A549 (cell line): ENCODE results near the gene HIVEP3. TPM values are rescaled to one million over a fixed set of nuclear protein-coding genes. Genes with fewer than 3 reads are reported as not detected.

Experiments used
- ATAC-seq, 2 experiments: fragments of 200-7000 bp in 1 of 2; fragments of >200 bp in 1 of 2; cut with Nextera tagmentation in 1 of 2; cut with Tn5 transposase in 1 of 2; 3 replicates each; pipeline versions ENCODE4 v1.8.0 to v1.9.1; 2018 to 2020; ENCODE audit warnings: mild to moderate bottlenecking in 1 of 2, moderate library complexity in 1 of 2
- CTCF ChIA-PET: fragments of 300-600 bp; sonication (Branson Sonifier 250); formaldehyde crosslinking; extraction: SDS; loops from one replicate; lab custom pipeline; 2021; ENCODE audit warnings: antibody characterized with exemption, inconsistent platforms; lab: Yijun Ruan, JAX
- POLR2A ChIA-PET: fragments of 350-600 bp; formaldehyde crosslinking; extraction: SDS; loops from one replicate; lab custom pipeline; 2021; ENCODE audit warnings: antibody characterized with exemption, inconsistent platforms; lab: Yijun Ruan, JAX
- DNase-seq, 2 experiments: peaks; one replicate each; pipeline versions ENCODE4 v3.0.0 to v3.0.0-alpha.2; 2011 to 2016; ENCODE audit warnings: low read depth in 1 of 2, low spot score in 1 of 2
- FAIRE-seq: peaks from 2 replicates; lab custom pipeline; 2011; peaks lifted over from hg19 to GRCh38; lab: Jason Lieb, UNC
- H3K27ac ChIP-seq, 2 experiments: fragments of >200 bp; sonication (Bioruptor Twin); formaldehyde crosslinking; 3 replicates each; pipeline ENCODE4 v1.5.1; 2016 to 2017
- H3K4me1 ChIP-seq: fragments of >200 bp; sonication (Bioruptor Twin); formaldehyde crosslinking; 3 replicates; pipeline ENCODE4 v1.6.1; 2016
- H3K4me2 ChIP-seq: fragments of >200 bp; sonication (Bioruptor Twin); formaldehyde crosslinking; 3 replicates; pipeline ENCODE4 v1.6.1; 2016
- H3K4me3 ChIP-seq: fragments of >200 bp; sonication (Bioruptor Twin); formaldehyde crosslinking; 3 replicates; pipeline ENCODE4 v1.5.1; 2016
- H3K9me3 ChIP-seq: fragments of >200 bp; sonication (Bioruptor Twin); formaldehyde crosslinking; 3 replicates; pipeline ENCODE4 v1.6.1; 2016
- BCL3 ChIP-seq: fragments of >200 bp; sonication (Bioruptor Twin); formaldehyde crosslinking; IDR thresholded peaks from 3 replicates; pipeline ENCODE4 v1.6.1; 2016
- BHLHE40 ChIP-seq: IDR thresholded peaks from 2 replicates; pipeline ENCODE4 v1.6.1; 2012; ENCODE audit warnings: low read depth, low read length, inconsistent platforms
- CEBPB ChIP-seq, 2 experiments: fragments of >200 bp in 1 of 2; sonication (Bioruptor Twin) in 1 of 2; formaldehyde crosslinking in 1 of 2; IDR thresholded peaks; 2 replicates each; pipeline ENCODE4 v1.6.1; 2012 to 2016
- CHD4 ChIP-seq: fragments of 200-600 bp; sonication (generic); IDR thresholded peaks from 2 replicates; pipeline ENCODE4 v1.6.1; 2016; ENCODE audit warnings: antibody characterized with exemption, mild to moderate bottlenecking, borderline replicate concordance
- EHMT2 ChIP-seq: fragments of 200-600 bp; sonication (generic); IDR thresholded peaks from 2 replicates; pipeline ENCODE4 v1.6.1; 2016; ENCODE audit warnings: antibody characterized with exemption, low read depth, mild to moderate bottlenecking, moderate library complexity
- FOSB ChIP-seq: fragments of 250-450 bp; sonication (Bioruptor Pico); IDR thresholded peaks from 2 replicates; pipeline ENCODE4 v1.5.0; 2020; ENCODE audit warnings: mild to moderate bottlenecking, moderate library complexity
- FOSL2 ChIP-seq, 2 experiments: fragments of 450-650 bp in 1 of 2; fragments of >200 bp in 1 of 2; sonication (Bioruptor Twin) in 1 of 2; formaldehyde crosslinking; IDR thresholded peaks; 2 replicates each; pipeline versions ENCODE4 v1.5.0 to v1.6.1; 2016 to 2020; ENCODE audit warnings: mild to moderate bottlenecking in 1 of 2, moderate library complexity in 1 of 2
- GATA3 ChIP-seq: IDR thresholded peaks from 2 replicates; pipeline ENCODE4 v1.6.1; 2012; ENCODE audit warnings: borderline replicate concordance
- HDAC2 ChIP-seq: fragments of 200-600 bp; sonication (generic); IDR thresholded peaks from 2 replicates; pipeline ENCODE4 v1.6.1; 2016
- HES2 ChIP-seq: fragments of >200 bp; sonication (Bioruptor Twin); formaldehyde crosslinking; IDR thresholded peaks from 2 replicates; pipeline ENCODE4 v1.6.1; 2016
- HEYL ChIP-seq: fragments of 250-450 bp; sonication (Bioruptor Pico); IDR thresholded peaks from 2 replicates; pipeline ENCODE4 v1.8.0; 2021; ENCODE audit warnings: mild to moderate bottlenecking, moderate library complexity
- HOXB5 ChIP-seq: fragments of 250-450 bp; sonication (Bioruptor Pico); IDR thresholded peaks from 2 replicates; pipeline ENCODE4 v1.5.0; 2020; ENCODE audit warnings: mild to moderate bottlenecking, moderate library complexity
- JUNB ChIP-seq: fragments of >200 bp; sonication (Bioruptor Twin); formaldehyde crosslinking; IDR thresholded peaks from 2 replicates; pipeline ENCODE4 v1.6.1; 2016
- KDM5A ChIP-seq: fragments of 200-600 bp; sonication (generic); IDR thresholded peaks from 2 replicates; pipeline ENCODE4 v1.6.1; 2016; ENCODE audit warnings: antibody characterized with exemption, mild to moderate bottlenecking
- NPAS2 ChIP-seq: fragments of 250-450 bp; sonication (Bioruptor Pico); IDR thresholded peaks from 2 replicates; pipeline ENCODE4 v1.8.0; 2022; ENCODE audit warnings: mild to moderate bottlenecking, moderate library complexity, borderline replicate concordance
- POLR2A ChIP-seq: IDR thresholded peaks from 2 replicates; pipeline ENCODE4 v1.6.1; 2012; ENCODE audit warnings: mild to moderate bottlenecking, low read length
- POLR2AphosphoS2 ChIP-seq: conservative IDR thresholded peaks from 2 replicates; pipeline ENCODE4 v1.6.1; 2012; ENCODE audit warnings: low read length, improper control_type of control experiment, inconsistent platforms
- RAD21 ChIP-seq, 2 experiments: fragments of >200 bp in 1 of 2; sonication (Bioruptor Twin) in 1 of 2; formaldehyde crosslinking in 1 of 2; IDR thresholded peaks in 1 of 2; conservative IDR thresholded peaks in 1 of 2; 2 replicates in 1 of 2; 3 replicates in 1 of 2; pipeline ENCODE4 v1.6.1; 2012 to 2018; ENCODE audit warnings: inconsistent platforms in 1 of 2
- REST ChIP-seq: fragments of 200-600 bp; sonication (generic); IDR thresholded peaks from 2 replicates; pipeline ENCODE4 v1.6.1; 2016; ENCODE audit warnings: antibody characterized with exemption, mild to moderate bottlenecking, moderate library complexity
- RFX5 ChIP-seq: fragments of 450-650 bp; IDR thresholded peaks from 2 replicates; pipeline ENCODE4 v1.7.1; 2014; ENCODE audit warnings: antibody characterized with exemption, mild to moderate bottlenecking, moderate library complexity
- ZFP36 ChIP-seq: fragments of 450-650 bp; IDR thresholded peaks from 2 replicates; pipeline ENCODE4 v1.6.1; 2014; ENCODE audit warnings: borderline replicate concordance; ENCODE audit not compliant: partially characterized antibody
- ZSCAN20 ChIP-seq: fragments of 250-450 bp; sonication (Bioruptor Pico); IDR thresholded peaks from 2 replicates; pipeline ENCODE4 v1.8.0; 2022; ENCODE audit warnings: mild to moderate bottlenecking, moderate library complexity
- WGBS: methylation state at CpG from one replicate; pipeline ENCODE4 v1.1.6; 2017; ENCODE audit errors: missing lambda C conversion rate; 5-methylcytosine and 5-hydroxymethylcytosine counted together
- polyA plus RNA-seq, 4 experiments: library from polyadenylated mRNA; depleted of rRNA in 3 of 4; stranded (reverse); fragments of >200 nt; fragmentation: RNase III in 1 of 4; extraction: RNeasy Plus Mini Kit Qiagen cat#74134 plus additional on column Dnase treatment in 1 of 4; gene quantifications; 2 replicates in 3 of 4; 3 replicates in 1 of 4; pipeline ENCODE4 v1.2.3, GENCODE V29; 2011 to 2017
- TF ChIP-seq, protein P1 (sequence below): fragments of 150-350 bp; IDR thresholded peaks from 2 replicates; pipeline ENCODE4 v1.6.1; 2014; ENCODE audit warnings: low read depth, mild to moderate bottlenecking, low read length
- TF ChIP-seq, protein P2 (sequence below): fragments of 450-650 bp; IDR thresholded peaks from 2 replicates; pipeline ENCODE4 v1.6.1; 2014; ENCODE audit warnings: antibody characterized with exemption
- TF ChIP-seq, protein P3 (sequence below): fragments of 250-450 bp; sonication (Bioruptor Pico); IDR thresholded peaks from 2 replicates; pipeline ENCODE4 v1.5.0; 2021; ENCODE audit warnings: mild to moderate bottlenecking, moderate library complexity, borderline replicate concordance
- TF ChIP-seq, protein P4 (sequence below): IDR thresholded peaks from 2 replicates; pipeline ENCODE4 v1.6.1; 2012

The HIVEP3 gene
- polyA plus RNA-seq, 2 of the 4 experiments (the other 2 are of a cell fraction): 1.5 to 2.0 TPM

GRCh38 chr1:41819843-41820242, 98.9 kb downstream of the HIVEP3 start:
- WGBS: 59% methylated on average over 1 of the region's 1 CpG
- ATAC-seq: no peak
- no peak for FAIRE-seq
- DNase-seq: no peak
- Histone ChIP-seq H3K9me3 (no peaks in the 10 kb centered on the region), H3K4me3 (no peak overlapping the region), H3K4me2 (no peak overlapping the region), H3K4me1 (no peaks in the 10 kb centered on the region), H3K27ac (no peak overlapping the region)
- no peak for TF ChIP-seq FOSB (CRISPR knock-in tag)
- TF ChIP-seq ZFP36: no peak
- TF ChIP-seq, protein P1, sequence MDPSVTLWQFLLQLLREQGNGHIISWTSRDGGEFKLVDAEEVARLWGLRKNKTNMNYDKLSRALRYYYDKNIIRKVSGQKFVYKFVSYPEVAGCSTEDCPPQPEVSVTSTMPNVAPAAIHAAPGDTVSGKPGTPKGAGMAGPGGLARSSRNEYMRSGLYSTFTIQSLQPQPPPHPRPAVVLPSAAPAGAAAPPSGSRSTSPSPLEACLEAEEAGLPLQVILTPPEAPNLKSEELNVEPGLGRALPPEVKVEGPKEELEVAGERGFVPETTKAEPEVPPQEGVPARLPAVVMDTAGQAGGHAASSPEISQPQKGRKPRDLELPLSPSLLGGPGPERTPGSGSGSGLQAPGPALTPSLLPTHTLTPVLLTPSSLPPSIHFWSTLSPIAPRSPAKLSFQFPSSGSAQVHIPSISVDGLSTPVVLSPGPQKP: no peak
- no peak for TF ChIP-seq ZSCAN20 (CRISPR knock-in tag)
- no peak for TF ChIP-seq CEBPB (IDR thresholded peaks at IDR 0.05)
- CTCF ChIA-PET: interaction anchor here (1.5 kb wide), 1 partner anchor 8 kb away, joined by 6 read pairs; no protein-coding TSS in a partner anchor
- POLR2A ChIA-PET: no interaction called here

DNA sequence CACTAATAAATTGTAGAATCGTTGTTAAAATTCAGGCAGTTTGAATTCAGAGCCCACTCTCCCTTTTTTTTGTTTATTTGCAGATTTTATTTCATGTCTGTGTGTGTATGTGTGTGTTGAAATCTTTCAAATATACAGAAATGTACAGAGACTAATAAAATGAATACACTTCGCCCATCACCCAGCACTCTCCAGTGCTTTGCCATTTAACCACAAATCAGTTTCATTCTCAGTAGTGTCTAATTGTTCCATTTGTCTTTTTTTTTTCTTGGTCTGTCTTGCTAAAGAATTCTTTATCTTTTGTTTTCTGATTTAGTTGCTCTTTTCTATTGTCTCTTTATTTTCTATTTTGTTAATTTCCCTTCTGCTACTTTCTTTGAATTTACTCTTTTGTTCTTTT, 99.7 kb downstream of the HIVEP3 start:
- Histone ChIP-seq H3K4me2 (no peak overlapping the region), H3K4me3 (no peak overlapping the region), H3K9me3 (no peaks in the 10 kb centered on the region), H3K4me1 (no peaks in the 10 kb centered on the region), H3K27ac (no peak overlapping the region)
- ChIA-PET CTCF (no interaction called here), POLR2A (no interaction called here)
- 59% methylated on average over 2 of the region's 2 CpGs for WGBS
- no peak for ATAC-seq
- TF ChIP-seq GATA3: no peak
- TF ChIP-seq, protein P2, sequence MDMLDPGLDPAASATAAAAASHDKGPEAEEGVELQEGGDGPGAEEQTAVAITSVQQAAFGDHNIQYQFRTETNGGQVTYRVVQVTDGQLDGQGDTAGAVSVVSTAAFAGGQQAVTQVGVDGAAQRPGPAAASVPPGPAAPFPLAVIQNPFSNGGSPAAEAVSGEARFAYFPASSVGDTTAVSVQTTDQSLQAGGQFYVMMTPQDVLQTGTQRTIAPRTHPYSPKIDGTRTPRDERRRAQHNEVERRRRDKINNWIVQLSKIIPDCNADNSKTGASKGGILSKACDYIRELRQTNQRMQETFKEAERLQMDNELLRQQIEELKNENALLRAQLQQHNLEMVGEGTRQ: no peak
- no peak for TF ChIP-seq ZSCAN20 (CRISPR knock-in tag)
- TF ChIP-seq NPAS2: no peak
- no peak for TF ChIP-seq HEYL (CRISPR knock-in tag)
- no peak for TF ChIP-seq KDM5A
- TF ChIP-seq BCL3: no peak
- no peak for TF ChIP-seq RAD21 (conservative IDR thresholded peaks at IDR 0.05 in 1 of 2, IDR thresholded peaks at IDR 0.05 in 1 of 2)
- TF ChIP-seq, protein P3, sequence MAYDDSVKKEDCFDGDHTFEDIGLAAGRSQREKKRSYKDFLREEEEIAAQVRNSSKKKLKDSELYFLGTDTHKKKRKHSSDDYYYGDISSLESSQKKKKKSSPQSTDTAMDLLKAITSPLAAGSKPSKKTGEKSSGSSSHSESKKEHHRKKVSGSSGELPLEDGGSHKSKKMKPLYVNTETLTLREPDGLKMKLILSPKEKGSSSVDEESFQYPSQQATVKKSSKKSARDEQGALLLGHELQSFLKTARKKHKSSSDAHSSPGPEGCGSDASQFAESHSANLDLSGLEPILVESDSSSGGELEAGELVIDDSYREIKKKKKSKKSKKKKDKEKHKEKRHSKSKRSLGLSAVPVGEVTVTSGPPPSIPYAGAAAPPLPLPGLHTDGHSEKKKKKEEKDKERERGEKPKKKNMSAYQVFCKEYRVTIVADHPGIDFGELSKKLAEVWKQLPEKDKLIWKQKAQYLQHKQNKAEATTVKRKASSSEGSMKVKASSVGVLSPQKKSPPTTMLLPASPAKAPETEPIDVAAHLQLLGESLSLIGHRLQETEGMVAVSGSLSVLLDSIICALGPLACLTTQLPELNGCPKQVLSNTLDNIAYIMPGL (CRISPR knock-in tag): no peak
- no peak for TF ChIP-seq HDAC2
- TF ChIP-seq, protein P4, sequence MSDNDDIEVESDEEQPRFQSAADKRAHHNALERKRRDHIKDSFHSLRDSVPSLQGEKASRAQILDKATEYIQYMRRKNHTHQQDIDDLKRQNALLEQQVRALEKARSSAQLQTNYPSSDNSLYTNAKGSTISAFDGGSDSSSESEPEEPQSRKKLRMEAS: no peak
- no peak for TF ChIP-seq FOSL2 (IDR thresholded peaks at IDR 0.05)
- TF ChIP-seq FOSL2 (CRISPR knock-in tag; IDR thresholded peaks at IDR 0.05): no peak
- no peak for TF ChIP-seq POLR2AphosphoS2
- TF ChIP-seq POLR2A: no peak
- no peak for TF ChIP-seq CHD4
- no peak for FAIRE-seq
- no peak for DNase-seq

- FAIRE-seq: no peak
- ATAC-seq: no peak
- CTCF ChIA-PET: no interaction called here
- Histone ChIP-seq H3K4me2 (no peak overlapping the region), H3K4me1 (peaks cover 12% of the 10 kb centered on the region; the same call in 1 of the 3 replicates), H3K9me3 (no peaks in the 10 kb centered on the region), H3K27ac (no peak overlapping the region), H3K4me3 (no peak overlapping the region)
- DNase-seq: no peak
- POLR2A ChIA-PET: no interaction called here
- WGBS: 45% methylated on average over 3 of the region's 3 CpGs
- TF ChIP-seq HDAC2: no peak
- no peak for TF ChIP-seq BHLHE40
- TF ChIP-seq POLR2A: no peak
- no peak for TF ChIP-seq RFX5
- no peak for TF ChIP-seq EHMT2
- TF ChIP-seq HOXB5 (CRISPR knock-in tag): no peak
- no peak for TF ChIP-seq REST
- TF ChIP-seq CHD4: no peak
- TF ChIP-seq HES2: no peak
- no peak for TF ChIP-seq HEYL (CRISPR knock-in tag)
- TF ChIP-seq JUNB: no peak
Observed at GRCh38 chr1:41816061-41816460, 102.7 kb downstream of the HIVEP3 start.
